Measurements from ENCODE around the gene SPDYE4.

GRCh38 chr17:8728971-8729370, 29.4 kb downstream of the SPDYE4 start:
- TF ChIP-seq, protein P1, sequence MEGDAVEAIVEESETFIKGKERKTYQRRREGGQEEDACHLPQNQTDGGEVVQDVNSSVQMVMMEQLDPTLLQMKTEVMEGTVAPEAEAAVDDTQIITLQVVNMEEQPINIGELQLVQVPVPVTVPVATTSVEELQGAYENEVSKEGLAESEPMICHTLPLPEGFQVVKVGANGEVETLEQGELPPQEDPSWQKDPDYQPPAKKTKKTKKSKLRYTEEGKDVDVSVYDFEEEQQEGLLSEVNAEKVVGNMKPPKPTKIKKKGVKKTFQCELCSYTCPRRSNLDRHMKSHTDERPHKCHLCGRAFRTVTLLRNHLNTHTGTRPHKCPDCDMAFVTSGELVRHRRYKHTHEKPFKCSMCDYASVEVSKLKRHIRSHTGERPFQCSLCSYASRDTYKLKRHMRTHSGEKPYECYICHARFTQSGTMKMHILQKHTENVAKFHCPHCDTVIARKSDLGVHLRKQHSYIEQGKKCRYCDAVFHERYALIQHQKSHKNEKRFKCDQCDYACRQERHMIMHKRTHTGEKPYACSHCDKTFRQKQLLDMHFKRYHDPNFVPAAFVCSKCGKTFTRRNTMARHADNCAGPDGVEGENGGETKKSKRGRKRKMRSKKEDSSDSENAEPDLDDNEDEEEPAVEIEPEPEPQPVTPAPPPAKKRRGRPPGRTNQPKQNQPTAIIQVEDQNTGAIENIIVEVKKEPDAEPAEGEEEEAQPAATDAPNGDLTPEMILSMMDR (IDR thresholded peaks at IDR 0.05; ENCODE audit: low read depth, low read length): no peak
- TF ChIP-seq MAX (IDR thresholded peaks at IDR 0.05; ENCODE audit: low read depth, low read length): no peak
